Measurements from ENCODE around the gene JAZF1.

Gene JAZF1

DNA sequence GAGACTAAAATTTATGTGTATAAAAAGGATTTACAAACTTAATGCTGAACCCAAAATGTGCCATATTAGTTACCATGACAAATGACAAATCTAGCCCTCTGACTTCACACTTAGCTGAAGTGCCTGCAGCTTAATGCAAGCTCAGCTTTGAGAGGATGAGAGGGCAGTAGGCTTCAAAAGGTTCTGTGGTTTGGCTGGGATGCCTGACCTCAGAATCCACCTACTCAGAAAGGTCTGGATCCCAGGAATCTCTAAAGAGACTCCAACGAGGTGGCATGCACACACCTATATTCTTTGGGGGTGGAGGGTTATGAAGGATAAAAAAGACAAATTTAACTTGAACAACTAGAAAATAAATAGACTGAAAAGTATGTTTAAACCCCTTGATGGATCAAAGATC, 227.2 kb downstream of the JAZF1 start:
- H4K20me1 ChIP-seq (ENCODE audit: low read depth, low read length), result no peaks in the 10 kb centered on the region
- H3K4me2 ChIP-seq (ENCODE audit: low read depth, low read length, poor library complexity, severe bottlenecking), result no peak overlapping the region
- no peak overlapping the region for H3K4me3 ChIP-seq (ENCODE audit: insufficient read depth, low read length, poor library complexity, severe bottlenecking)
- H3K36me3 ChIP-seq (ENCODE audit: low read length), result no peaks in the 10 kb centered on the region
- TF ChIP-seq EZH2phosphoT487 (conservative IDR thresholded peaks at IDR 0.05; ENCODE audit: low read length) (no peak), CTCF (IDR thresholded peaks at IDR 0.05; ENCODE audit: insufficient read depth, low read length, poor library complexity, severe bottlenecking) (no peak)
- H3K9ac ChIP-seq (ENCODE audit: low read length), result no peak overlapping the region
- no peak overlapping the region for H2AFZ ChIP-seq (ENCODE audit: low read depth, low read length, severe bottlenecking)
- no peaks in the 10 kb centered on the region for H3K27me3 ChIP-seq (ENCODE audit: low read length)
- H3K27ac ChIP-seq (ENCODE audit: low read depth, low read length), result no peak overlapping the region
- no peaks in the 10 kb centered on the region for H3K79me2 ChIP-seq (ENCODE audit: insufficient read depth, low read length)
- no peaks in the 10 kb centered on the region for H3F3A ChIP-seq (ENCODE audit: insufficient read depth)
- H3K9me3 ChIP-seq (ENCODE audit: insufficient read depth, low read length), result no peaks in the 10 kb centered on the region
- no peaks in the 10 kb centered on the region for H3K9me2 ChIP-seq (replicated peaks; ENCODE audit: insufficient read depth, low read length)

GRCh38 chr7:27952456-27953285, 227.9 kb downstream of the JAZF1 start:
- no peak overlapping the region for H3K9ac ChIP-seq (ENCODE audit: low read length)
- no peak overlapping the region for H3K4me2 ChIP-seq (ENCODE audit: low read depth, low read length, poor library complexity, severe bottlenecking)
- H3K9me2 ChIP-seq (replicated peaks; ENCODE audit: insufficient read depth, low read length), result no peaks in the 10 kb centered on the region
- no peak overlapping the region for H3K27ac ChIP-seq (ENCODE audit: low read depth, low read length)
- H3K79me2 ChIP-seq (ENCODE audit: insufficient read depth, low read length), result no peaks in the 10 kb centered on the region
- no peak overlapping the region for H3K4me3 ChIP-seq (ENCODE audit: insufficient read depth, low read length, poor library complexity, severe bottlenecking)
- no peak for TF ChIP-seq EZH2phosphoT487 (conservative IDR thresholded peaks at IDR 0.05; ENCODE audit: low read length)
- no peak for TF ChIP-seq CTCF (IDR thresholded peaks at IDR 0.05; ENCODE audit: insufficient read depth, low read length, poor library complexity, severe bottlenecking)
- H2AFZ ChIP-seq (ENCODE audit: low read depth, low read length, severe bottlenecking), result no peak overlapping the region
- no peaks in the 10 kb centered on the region for H3K9me3 ChIP-seq (ENCODE audit: insufficient read depth, low read length)
- no peaks in the 10 kb centered on the region for H4K20me1 ChIP-seq (ENCODE audit: low read depth, low read length)
- H3F3A ChIP-seq (ENCODE audit: insufficient read depth), result no peaks in the 10 kb centered on the region
- no peaks in the 10 kb centered on the region for H3K27me3 ChIP-seq (ENCODE audit: low read length)
- no peaks in the 10 kb centered on the region for H3K36me3 ChIP-seq (ENCODE audit: low read length)

DNA sequence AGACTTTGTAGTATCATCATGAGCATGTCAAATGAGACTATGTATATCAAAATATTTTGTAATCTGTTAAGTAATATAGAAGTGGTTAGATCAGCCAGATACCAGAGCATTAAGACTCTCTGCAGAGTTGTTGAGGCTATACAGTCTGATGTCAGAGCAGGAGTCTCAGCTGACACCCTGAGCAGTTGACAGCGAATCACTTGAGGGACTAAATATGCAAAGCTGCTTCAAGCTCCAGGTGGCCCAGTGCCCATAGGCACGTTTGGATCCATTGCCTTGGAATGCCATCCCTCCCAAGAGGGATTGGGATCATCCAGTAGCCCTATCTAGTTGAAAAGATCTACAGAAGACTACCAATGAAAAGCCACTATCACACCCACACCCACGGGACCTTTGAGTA, 230.5 kb downstream of the JAZF1 start:
- H3K4me2 ChIP-seq (ENCODE audit: low read depth, low read length, poor library complexity, severe bottlenecking), result no peak overlapping the region
- H3F3A ChIP-seq (ENCODE audit: insufficient read depth), result no peaks in the 10 kb centered on the region
- H3K9me3 ChIP-seq (ENCODE audit: insufficient read depth, low read length), result no peaks in the 10 kb centered on the region
- no peak overlapping the region for H3K4me3 ChIP-seq (ENCODE audit: insufficient read depth, low read length, poor library complexity, severe bottlenecking)
- no peaks in the 10 kb centered on the region for H3K27me3 ChIP-seq (ENCODE audit: low read length)
- no peak for TF ChIP-seq CTCF (IDR thresholded peaks at IDR 0.05; ENCODE audit: insufficient read depth, low read length, poor library complexity, severe bottlenecking)
- no peak for TF ChIP-seq EZH2phosphoT487 (conservative IDR thresholded peaks at IDR 0.05; ENCODE audit: low read length)
- H3K36me3 ChIP-seq (ENCODE audit: low read length), result no peaks in the 10 kb centered on the region
- no peak overlapping the region for H3K27ac ChIP-seq (ENCODE audit: low read depth, low read length)
- H3K9ac ChIP-seq (ENCODE audit: low read length), result no peak overlapping the region
- H4K20me1 ChIP-seq (ENCODE audit: low read depth, low read length), result no peaks in the 10 kb centered on the region
- H2AFZ ChIP-seq (ENCODE audit: low read depth, low read length, severe bottlenecking), result no peak overlapping the region
- H3K9me2 ChIP-seq (replicated peaks; ENCODE audit: insufficient read depth, low read length), result no peaks in the 10 kb centered on the region
- no peaks in the 10 kb centered on the region for H3K79me2 ChIP-seq (ENCODE audit: insufficient read depth, low read length)

Data from SU-DHL-6 (cell line).